ENCODE measurements around the gene ADSS1.

ADSS1 gene

GRCh38 chr14:104745431-104745830 is 21.4 kb downstream of the ADSS1 start:
- TF ChIP-seq TCF12 (IDR thresholded peaks at IDR 0.05; ENCODE audit: low read depth) (no peak), FOXM1 (IDR thresholded peaks at IDR 0.05; ENCODE audit: borderline replicate concordance, low read depth) (no peak), CREB1 (IDR thresholded peaks at IDR 0.05; ENCODE audit: low read depth) (no peak), EP300 (IDR thresholded peaks at IDR 0.05; ENCODE audit: borderline replicate concordance) (no peak), TEAD4 (IDR thresholded peaks at IDR 0.05) (no peak), REST (IDR thresholded peaks at IDR 0.05; ENCODE audit: low read depth) (no peak), NFIC (IDR thresholded peaks at IDR 0.05) (no peak), CEBPB (IDR thresholded peaks at IDR 0.05) (no peak), MAX (IDR thresholded peaks at IDR 0.05) (no peak), TAF1 (IDR thresholded peaks at IDR 0.05; ENCODE audit: low read depth) (no peak), EGR1 (IDR thresholded peaks at IDR 0.05) (no peak)

- no peak for TF ChIP-seq ZBTB7A (IDR thresholded peaks at IDR 0.05; ENCODE audit: low read depth)
- TF ChIP-seq FOXM1 (IDR thresholded peaks at IDR 0.05; ENCODE audit: borderline replicate concordance, low read depth): no peak
- TF ChIP-seq RAD21 (IDR thresholded peaks at IDR 0.05; ENCODE audit: low read depth): no peak
- no peak for TF ChIP-seq TEAD4 (IDR thresholded peaks at IDR 0.05)
- TF ChIP-seq CREB1 (IDR thresholded peaks at IDR 0.05; ENCODE audit: low read depth): no peak
- TF ChIP-seq YY1 (IDR thresholded peaks at IDR 0.05; ENCODE audit: low read depth): no peak
These were observed 22.1 kb downstream of the ADSS1 start for GRCh38 chr14:104746071-104746545.

- TF ChIP-seq YY1 (IDR thresholded peaks at IDR 0.05; ENCODE audit: low read depth): no peak
- TF ChIP-seq EP300 (IDR thresholded peaks at IDR 0.05; ENCODE audit: borderline replicate concordance): no peak
- no peak for TF ChIP-seq EGR1 (IDR thresholded peaks at IDR 0.05)
These were observed 23.0 kb downstream of the ADSS1 start for GRCh38 chr14:104746934-104747481.

GRCh38 chr14:104747876-104748275 is 23.8 kb downstream of the ADSS1 start:
- TF ChIP-seq USF1 (IDR thresholded peaks at IDR 0.05): no peak
- TF ChIP-seq EP300 (IDR thresholded peaks at IDR 0.05; ENCODE audit: borderline replicate concordance): no peak
- no peak for TF ChIP-seq TAF1 (IDR thresholded peaks at IDR 0.05; ENCODE audit: low read depth)
- no peak for TF ChIP-seq EGR1 (IDR thresholded peaks at IDR 0.05)
- no peak for TF ChIP-seq CEBPB (IDR thresholded peaks at IDR 0.05)
- TF ChIP-seq MAX (IDR thresholded peaks at IDR 0.05): no peak
- TF ChIP-seq YY1 (IDR thresholded peaks at IDR 0.05; ENCODE audit: low read depth): no peak
- TF ChIP-seq CREB1 (IDR thresholded peaks at IDR 0.05; ENCODE audit: low read depth): no peak
- TF ChIP-seq FOXM1 (IDR thresholded peaks at IDR 0.05; ENCODE audit: borderline replicate concordance, low read depth): no peak
- no peak for TF ChIP-seq ZBTB7A (IDR thresholded peaks at IDR 0.05; ENCODE audit: low read depth)
- TF ChIP-seq TCF12 (IDR thresholded peaks at IDR 0.05; ENCODE audit: low read depth): no peak
- no peak for TF ChIP-seq TEAD4 (IDR thresholded peaks at IDR 0.05)
- TF ChIP-seq RAD21 (IDR thresholded peaks at IDR 0.05; ENCODE audit: low read depth): no peak
- TF ChIP-seq NFIC (IDR thresholded peaks at IDR 0.05): no peak
- TF ChIP-seq REST (IDR thresholded peaks at IDR 0.05; ENCODE audit: low read depth): no peak

GRCh38 chr14:104749111-104749649 is 25.2 kb downstream of the ADSS1 start:
- TF ChIP-seq NFIC (IDR thresholded peaks at IDR 0.05): peak; percentile 16; the same call in 1 of the 2 replicates
- TF ChIP-seq EGR1 (IDR thresholded peaks at IDR 0.05): no peak
- TF ChIP-seq EP300 (IDR thresholded peaks at IDR 0.05; ENCODE audit: borderline replicate concordance): no peak

- TF ChIP-seq USF1 (IDR thresholded peaks at IDR 0.05) (peak; percentile 38; the same call in 1 of the 2 replicates), FOXM1 (IDR thresholded peaks at IDR 0.05; ENCODE audit: borderline replicate concordance, low read depth) (no peak)
These were observed 26.2 kb downstream of the ADSS1 start for GRCh38 chr14:104750056-104750752.
